HG03432 (cell line): ENCODE results near the gene COL15A1.
"Not testable (repeated sequence)": the region's sequence is repeated elsewhere in the genome, so short reads cannot be mapped to it uniquely, and the experiment has no call there.

Source experiments
- ATAC-seq: cut with Tn5 transposase; IDR thresholded peaks from one replicate; pipeline ENCODE4 v1.9.1; 2021; ENCODE audit warnings: mild to moderate bottlenecking, moderate library complexity; ENCODE audit not compliant: unreplicated experiment

Gene COL15A1

GRCh38 chr9:99074902-99075245 lies 131.2 kb downstream of the COL15A1 start:
- no peak for ATAC-seq

- no peak for ATAC-seq
Observed at GRCh38 chr9:99075246-99075912, 131.7 kb downstream of the COL15A1 start.

- ATAC-seq: no peak
Observed at GRCh38 chr9:99076030-99076429, 132.3 kb downstream of the COL15A1 start.

DNA sequence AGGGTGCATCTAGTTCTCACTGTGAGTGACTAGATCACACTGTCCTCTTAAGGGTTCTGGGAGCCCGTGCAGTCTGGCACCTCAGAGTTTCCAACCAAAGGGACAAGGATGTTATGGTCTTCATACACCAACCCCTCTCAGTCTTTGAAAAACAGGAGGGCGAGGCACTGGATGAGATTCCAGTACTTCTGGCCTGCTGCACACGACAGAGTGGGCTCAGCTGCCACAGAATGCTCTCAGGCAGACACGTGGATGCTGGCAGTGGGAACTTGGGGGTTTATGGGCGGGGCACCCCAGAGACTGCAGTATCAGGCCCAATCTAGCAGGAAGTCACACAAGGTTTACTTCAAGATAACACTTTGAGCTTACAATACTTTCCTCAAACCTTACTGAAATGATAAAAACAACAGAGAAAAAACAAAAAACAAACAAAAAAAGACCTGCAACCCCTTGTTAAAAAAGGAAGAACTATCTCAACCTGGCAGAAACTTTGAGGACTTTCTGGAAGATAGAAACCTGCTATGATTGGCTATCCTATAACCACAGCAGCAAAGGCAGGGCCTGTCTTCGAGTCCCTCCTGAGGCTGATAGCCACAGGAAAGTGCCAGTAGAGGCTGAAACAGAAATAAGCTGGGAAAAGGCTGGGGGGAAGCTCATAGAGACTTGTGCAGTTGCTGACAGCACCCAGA lies 132.9 kb downstream of the COL15A1 start:
- peak; percentile 40 for ATAC-seq

DNA sequence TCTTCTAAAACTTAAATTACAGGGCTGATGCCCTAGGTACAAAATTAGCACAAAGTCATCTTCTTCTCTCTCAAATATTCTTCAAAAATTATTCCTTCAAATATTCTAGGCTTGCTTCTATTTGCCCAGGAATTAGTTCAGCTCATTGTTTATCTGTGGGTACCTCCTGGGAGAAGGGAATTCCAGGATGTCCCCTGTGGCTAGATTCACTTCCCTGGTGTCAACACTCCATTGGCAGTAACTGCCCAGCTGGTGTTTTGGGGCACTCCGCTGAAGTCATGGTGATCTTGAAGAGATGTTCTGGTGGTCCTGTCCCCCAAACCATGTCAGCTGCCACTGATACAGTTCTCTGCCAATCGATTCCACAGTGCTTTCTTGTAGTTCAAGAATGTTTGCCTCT lies 135.0 kb downstream of the COL15A1 start:
- no peak for ATAC-seq

- ATAC-seq: no peak
Observed at GRCh38 chr9:99079542-99079941, 135.8 kb downstream of the COL15A1 start.

- no peak for ATAC-seq
Observed at GRCh38 chr9:99083051-99083450, 139.3 kb downstream of the COL15A1 start.

DNA sequence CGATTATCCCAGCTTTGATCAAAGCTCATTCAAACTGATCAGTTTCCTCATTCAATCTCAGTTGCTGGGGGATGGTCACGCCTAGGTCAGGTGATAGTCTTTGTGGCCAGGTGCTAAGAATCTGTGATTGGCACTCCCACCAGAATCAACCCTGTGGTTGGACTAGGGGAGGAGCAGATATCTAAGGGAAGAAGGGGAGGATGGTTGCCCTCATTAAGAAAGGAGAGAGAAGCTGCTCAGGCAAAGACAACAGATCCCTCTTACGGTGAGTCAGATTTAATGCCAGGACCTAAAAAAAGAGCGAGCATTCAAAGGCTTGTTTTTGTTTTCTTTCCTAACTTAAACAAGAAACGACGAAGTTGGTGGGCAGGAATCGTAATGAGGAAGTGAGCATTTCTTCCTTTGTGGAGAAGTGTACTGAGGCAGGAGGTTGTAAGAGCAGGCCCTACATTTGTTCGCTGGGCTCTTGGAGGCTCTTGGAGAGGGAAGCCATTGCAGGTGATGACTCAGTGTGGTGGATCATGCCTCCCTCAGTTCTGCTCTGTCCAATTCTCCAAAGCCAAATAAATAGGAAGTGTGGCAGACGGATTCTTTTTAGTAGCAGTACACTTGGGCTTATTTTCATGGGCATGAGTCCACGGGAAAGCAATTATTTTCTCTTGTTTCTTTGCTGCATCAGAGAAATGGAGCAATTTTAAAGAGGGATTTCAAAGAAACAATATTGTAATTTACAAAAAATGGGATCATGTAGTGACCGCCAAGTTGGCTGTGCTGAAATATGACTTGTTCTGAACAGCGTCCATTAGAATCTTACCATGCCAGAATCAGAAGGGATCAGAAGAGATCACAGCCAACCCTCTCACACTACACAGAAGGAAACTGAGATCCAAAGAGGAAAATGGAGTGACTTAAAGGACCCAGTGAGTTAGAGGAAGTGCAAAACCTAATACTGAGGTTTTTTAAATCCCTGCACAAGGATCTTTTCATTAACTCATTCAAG lies 142.5 kb downstream of the COL15A1 start:
- no peak for ATAC-seq

DNA sequence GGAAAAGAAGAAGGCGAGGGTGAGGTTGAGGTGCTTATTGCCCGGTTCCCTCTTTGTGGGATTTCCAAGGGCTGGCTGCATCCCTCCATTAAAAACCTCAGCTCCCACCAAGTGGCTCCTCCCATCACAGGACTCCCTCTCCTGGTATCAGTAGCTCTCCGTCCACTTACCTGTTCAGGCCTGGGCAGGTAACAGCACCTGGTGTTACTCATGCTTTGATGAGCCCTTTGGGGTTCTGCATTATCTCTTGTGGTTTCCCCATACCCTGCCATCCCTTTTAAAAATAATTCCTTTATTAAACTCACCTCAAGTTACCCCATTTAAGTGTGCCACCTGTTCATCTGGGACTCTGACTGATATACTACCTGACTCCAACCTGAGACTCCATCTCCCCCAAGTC lies 143.8 kb downstream of the COL15A1 start:
- ATAC-seq: no peak

GRCh38 chr9:99090336-99091130 lies 146.8 kb downstream of the COL15A1 start:
- no peak for ATAC-seq

- ATAC-seq: no peak
Observed at GRCh38 chr9:99092643-99093491, 149.2 kb downstream of the COL15A1 start.

DNA sequence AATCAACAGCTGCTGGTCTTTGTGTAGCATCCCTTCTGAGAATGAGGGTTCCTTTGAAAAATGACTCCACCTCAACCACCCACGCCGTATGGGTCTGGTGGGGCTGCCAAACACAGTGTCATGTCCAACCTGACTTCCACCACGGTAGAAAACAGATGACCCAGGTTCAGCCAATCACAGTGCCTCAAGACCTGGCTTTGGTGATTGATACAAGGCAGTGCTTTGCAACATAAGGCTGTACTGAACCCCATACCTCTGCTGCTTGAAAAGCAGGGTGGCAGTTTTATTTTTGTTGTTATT lies 149.7 kb downstream of the COL15A1 start:
- no peak for ATAC-seq

DNA sequence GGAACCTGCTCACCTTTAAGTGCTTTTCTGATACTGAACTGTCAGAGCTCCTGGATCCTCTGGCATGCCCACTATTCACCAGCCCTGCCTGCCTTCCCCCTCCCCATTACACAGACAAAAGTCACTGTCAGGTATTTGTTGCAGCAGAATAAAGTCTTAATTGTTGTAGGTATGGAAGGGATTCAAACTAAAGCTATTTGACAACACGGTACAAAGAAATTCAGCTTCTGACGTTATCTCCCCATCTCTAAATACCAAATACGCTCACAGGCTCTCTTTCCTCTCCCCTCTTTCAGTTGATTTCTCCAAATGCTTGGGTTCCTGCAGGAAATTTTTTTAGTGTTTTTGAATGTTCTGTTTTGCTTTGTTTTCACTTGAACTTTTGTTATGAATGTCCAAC lies 151.9 kb downstream of the COL15A1 start:
- ATAC-seq: no peak

DNA sequence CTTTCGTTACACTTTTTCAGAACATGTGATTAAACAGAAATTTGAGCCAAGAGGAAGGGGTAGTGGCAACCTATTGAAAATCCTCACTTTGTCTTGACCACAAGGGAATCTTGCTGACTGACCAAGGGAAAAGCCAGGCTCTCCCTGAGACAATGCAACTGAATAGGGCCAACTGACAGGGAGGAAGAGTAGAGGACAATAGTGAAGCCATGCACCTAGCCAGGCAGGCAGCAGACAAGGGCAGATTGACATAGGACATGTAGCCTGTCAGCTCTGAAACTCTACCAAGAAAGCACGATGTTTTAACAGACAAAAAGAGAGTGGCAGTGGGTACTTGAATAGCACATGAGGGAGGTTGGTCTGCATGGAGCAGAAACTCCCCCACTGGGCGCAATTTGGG lies 152.7 kb downstream of the COL15A1 start:
- ATAC-seq: no peak

GRCh38 chr9:99099806-99100585 lies 156.3 kb downstream of the COL15A1 start:
- ATAC-seq: not testable (repeated sequence)

DNA sequence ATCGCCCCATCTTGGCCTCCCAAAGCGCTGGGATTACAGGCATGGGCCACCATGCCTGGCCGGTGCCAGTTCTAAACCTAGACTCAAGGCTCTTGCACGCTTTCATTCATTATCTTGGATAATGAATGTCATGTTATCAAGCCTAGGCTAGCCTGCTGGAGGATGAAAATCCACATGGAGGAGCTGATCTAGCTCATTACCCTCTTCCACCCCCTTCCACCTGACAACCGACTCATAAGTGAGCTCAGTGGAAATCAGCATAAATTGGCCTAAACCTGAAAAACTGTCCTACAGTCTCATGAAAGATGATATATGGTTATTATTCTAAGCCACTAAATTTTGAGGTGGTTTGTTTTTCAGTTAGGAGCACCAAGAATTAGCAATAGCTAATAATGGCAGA lies 157.6 kb downstream of the COL15A1 start:
- no peak for ATAC-seq

DNA sequence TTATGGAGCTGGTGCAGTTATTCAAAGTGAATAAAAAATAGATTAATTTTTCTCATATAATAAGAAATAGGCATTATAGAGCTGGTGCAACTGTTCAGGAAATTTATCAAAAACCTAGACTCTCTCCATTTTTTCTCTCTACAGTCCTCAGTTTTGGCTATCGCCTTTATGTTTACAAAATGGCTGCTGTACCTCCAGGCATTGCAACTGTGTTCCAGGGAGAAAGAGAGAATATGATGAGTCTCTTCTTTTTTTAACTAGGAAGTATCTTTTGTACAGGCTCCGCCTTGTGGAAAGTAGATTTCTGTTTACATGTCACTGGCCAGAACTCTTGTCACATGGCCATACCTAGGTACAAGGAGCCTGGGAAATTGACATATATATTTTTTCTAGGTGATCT lies 158.1 kb downstream of the COL15A1 start:
- no peak for ATAC-seq

DNA sequence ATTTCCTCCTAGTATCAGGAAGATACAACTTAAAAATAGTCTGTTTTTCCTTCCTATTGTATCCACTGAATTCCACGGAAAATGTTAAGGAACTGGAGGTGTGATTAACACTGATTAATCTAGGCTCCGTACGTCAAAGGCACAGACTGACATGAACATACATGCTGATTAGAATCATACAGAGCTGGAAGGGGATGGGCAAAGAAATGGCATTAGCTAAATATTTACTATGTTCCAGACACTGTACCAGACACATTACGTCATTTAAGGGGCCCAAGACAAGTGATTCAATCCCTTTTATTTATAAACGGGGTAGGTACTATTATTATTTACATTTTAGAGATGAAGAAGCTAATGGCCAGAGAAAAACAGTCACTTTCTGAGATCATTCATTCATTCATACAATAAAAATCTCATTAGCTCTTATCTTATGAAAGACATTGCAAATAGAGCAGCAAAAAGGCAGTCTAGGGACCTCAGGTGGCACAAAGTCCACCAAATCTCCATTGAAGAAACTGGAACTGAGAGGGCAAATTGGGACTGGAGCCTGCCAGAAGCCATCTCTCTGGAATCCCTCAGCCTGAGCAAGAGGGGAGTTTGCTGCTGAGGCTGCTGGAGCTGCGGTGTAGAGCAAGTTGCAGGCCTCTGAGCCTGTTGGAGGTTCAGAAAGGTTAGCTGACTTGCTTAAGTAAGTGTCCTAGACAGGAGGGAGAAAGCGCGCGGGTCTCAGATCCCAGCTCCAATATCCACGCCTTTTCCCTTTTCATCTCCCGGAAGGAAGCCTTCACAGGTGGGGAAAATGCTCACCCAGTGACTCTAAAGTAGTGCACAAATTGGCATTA lies 159.6 kb downstream of the COL15A1 start:
- no peak for ATAC-seq
